GM21528 (cell line): ENCODE results near the gene DUS4L.
"Not testable (repeated sequence)": the region's sequence is repeated elsewhere in the genome, so short reads cannot be mapped to it uniquely, and the experiment has no call there.

Source experiments
- ATAC-seq: cut with Tn5 transposase; IDR thresholded peaks from one replicate; pipeline ENCODE4 v1.9.1; 2021; ENCODE audit warnings: mild to moderate bottlenecking, moderate library complexity; ENCODE audit not compliant: unreplicated experiment, low FRiP score

The DUS4L gene, protein sequence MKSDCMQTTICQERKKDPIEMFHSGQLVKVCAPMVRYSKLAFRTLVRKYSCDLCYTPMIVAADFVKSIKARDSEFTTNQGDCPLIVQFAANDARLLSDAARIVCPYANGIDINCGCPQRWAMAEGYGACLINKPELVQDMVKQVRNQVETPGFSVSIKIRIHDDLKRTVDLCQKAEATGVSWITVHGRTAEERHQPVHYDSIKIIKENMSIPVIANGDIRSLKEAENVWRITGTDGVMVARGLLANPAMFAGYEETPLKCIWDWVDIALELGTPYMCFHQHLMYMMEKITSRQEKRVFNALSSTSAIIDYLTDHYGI

DNA sequence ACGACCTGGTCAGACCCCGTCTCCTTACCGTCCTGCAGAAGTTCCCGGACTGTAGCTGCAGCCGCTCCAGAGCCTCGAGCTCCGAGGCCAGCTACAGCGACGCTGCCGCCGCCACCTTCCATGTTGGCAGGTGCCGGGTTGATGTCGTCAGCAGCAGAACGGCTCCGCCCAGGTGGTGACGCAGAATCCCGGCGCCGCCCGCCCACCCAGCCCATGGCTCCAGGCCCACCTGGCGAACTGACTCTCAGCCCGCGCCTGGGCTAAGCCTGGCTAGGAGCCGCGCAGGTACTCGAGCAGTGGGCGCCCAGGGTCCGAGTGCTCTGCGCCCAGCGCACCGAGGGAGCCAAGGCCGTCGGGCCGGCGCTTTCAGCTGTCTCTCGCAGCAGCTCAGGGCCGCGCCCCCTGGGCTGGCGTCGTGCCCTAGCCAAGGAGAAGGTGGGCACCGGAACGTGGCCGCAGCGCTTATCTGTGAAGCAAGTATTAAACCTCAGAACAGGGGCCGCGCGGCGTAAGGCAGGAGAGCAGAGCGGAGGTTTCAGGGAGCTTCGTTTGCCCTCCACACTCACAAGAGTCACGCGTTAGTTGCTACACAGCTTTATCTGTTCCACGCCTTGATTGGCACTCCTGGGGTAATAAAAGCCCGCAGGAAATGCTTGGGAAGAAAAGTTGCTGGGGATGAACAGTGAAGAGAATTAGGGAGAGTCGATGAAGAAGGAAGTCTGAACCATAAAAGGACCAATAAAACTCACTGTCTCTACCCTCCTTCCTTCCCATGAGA is at the start of gene DUS4L, which contains the start of gene COG5:
TSS of gene DUS4L (plus strand) at position 197 of the 778 bp plus-strand sequence. CDS start 3,100 bp downstream, outside the sequence.
TSS of gene COG5 (minus strand) at position 146 of the 778 bp plus-strand sequence. CDS start at position 122, 24 bp downstream.
- peak; percentile 97 for ATAC-seq

DNA sequence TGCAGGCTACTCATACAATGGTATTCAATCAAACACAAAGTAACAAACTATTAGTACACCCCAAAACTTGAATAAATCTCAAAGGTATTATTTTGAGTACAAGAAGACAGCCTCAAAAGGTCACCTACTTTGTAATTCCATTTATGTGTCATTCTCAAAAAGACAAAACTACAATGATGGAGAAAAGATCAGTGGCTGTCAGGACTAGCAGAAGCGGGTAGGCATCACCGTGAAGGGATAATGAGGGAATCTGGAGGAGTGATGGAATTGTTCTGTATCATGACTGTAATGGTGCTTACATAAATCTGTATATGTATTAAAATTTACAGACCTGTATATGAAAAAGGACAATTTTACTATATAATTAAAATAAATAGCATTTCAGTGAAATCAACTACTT is 37.1 kb upstream of the DUS4L start:
- ATAC-seq = no peak

DNA sequence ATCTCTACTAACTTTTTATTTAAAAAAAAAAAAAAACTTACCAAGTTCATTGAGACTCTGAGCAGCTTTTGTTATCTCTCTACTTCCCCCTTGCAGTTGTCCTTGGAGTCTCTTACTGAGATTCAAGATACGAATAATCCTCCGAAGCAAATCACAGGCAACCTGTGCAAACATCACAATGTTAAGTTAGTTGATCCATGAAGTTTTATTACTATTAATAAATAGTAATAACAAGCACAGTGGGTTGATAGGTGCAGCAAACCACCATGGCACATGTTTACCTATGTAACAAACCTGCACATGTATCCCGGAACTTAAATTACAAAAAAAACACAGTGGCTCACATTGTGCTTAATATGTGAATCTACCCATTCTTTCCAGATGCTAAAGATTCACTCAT is 36.6 kb upstream of the DUS4L start:
- ATAC-seq = no peak

GRCh38 chr7:107528461-107528860 is 35.3 kb upstream of the DUS4L start:
- no peak for ATAC-seq

GRCh38 chr7:107530751-107531150 is 33.0 kb upstream of the DUS4L start:
- ATAC-seq = no peak

- ATAC-seq = no peak
These were observed 29.6 kb upstream of the DUS4L start for GRCh38 chr7:107534139-107534538.

GRCh38 chr7:107537228-107537627 is 26.5 kb upstream of the DUS4L start:
- ATAC-seq = not testable (repeated sequence)

- ATAC-seq = no peak
These were observed 25.8 kb upstream of the DUS4L start for GRCh38 chr7:107538001-107538400.

- no peak for ATAC-seq
These were observed 20.3 kb upstream of the DUS4L start for GRCh38 chr7:107543338-107543993.

- ATAC-seq = no peak
These were observed 18.8 kb upstream of the DUS4L start for GRCh38 chr7:107544848-107545591.

GRCh38 chr7:107551936-107552335 is 11.8 kb upstream of the DUS4L start:
- no peak for ATAC-seq

- ATAC-seq = no peak
These were observed 7.9 kb upstream of the DUS4L start for GRCh38 chr7:107555893-107556292.

DNA sequence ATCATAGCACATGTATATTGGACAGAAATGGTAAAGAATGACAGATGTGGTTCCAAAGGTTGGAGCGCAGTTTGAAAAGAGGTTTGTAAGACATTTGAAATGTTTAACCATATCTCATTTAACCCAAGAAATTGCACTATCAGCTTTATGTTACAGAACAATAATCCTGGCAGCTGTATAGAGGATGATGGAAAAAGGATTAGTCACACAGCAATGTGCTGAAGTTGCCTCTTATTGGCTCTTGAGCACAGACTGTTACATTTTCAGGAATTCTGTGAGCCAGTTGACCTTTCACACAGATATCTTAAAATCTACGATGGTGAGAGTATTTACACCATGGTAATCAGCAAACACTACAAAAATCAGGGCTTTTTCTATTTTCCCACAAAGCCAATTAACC is 3.9 kb upstream of the DUS4L start:
- no peak for ATAC-seq

- no peak for ATAC-seq
These were observed 2.8 kb upstream of the DUS4L start for GRCh38 chr7:107560898-107561516.

- peak; percentile 63 for ATAC-seq
These were observed 543 bp upstream of the DUS4L start for GRCh38 chr7:107563081-107563774.

DNA sequence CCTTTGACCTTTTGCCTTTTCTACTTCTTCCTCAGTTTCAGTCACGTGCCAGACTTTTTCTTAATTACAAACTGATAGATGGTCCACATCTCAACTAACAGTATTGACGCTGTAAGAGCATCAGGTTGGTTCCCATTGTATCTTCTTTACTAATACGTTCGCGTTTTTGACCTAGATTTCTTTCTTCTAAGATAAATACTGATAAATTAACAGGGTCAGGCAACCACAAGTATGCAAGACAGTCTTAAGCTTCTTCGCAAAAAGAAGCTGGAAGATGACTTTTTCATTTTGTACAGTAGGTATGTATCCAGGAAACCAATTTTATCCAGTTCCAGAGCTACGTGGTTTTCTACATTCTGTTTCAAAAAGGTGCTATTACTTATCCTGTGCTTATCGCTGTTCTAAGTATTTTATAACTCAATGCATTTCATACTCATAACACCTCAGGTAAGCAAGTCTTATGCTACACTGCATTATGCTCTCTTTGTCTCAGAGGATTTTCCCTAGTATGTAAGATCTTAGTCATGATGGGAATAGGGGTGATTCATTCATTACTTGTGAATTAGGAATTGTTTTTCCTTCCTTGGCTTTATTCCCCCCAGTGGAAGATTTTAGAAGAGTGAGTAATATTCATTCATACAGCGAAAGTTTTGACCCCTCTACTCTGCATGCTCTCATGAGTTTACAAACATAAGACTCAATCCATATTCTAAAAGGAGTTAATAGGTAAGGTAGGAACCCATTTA is 955 bp downstream of the DUS4L start:
- no peak for ATAC-seq

- no peak for ATAC-seq
These were observed 6.5 kb downstream of the DUS4L start for GRCh38 chr7:107570298-107570697.

DNA sequence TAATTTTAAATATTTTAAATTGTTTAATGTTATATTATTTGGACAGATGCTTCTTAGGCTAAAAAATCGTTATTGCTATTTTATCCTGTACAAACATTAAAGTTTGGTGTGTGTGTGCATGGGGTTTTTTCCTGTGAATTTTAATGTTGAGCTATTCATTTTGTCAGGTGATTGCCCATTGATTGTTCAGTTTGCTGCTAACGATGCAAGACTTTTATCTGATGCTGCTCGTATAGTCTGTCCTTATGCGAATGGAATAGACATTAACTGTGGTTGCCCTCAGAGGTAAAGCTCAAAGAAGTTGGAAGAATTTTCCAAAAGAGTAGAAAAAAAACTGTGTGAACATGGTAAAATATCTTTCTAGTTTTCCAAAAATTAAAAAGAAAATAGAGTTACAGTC is 9.8 kb downstream of the DUS4L start:
- no peak for ATAC-seq

- no peak for ATAC-seq
These were observed 15.7 kb downstream of the DUS4L start for GRCh38 chr7:107579554-107579884.
